ENCODE results near the gene PTPN12.

DNA sequence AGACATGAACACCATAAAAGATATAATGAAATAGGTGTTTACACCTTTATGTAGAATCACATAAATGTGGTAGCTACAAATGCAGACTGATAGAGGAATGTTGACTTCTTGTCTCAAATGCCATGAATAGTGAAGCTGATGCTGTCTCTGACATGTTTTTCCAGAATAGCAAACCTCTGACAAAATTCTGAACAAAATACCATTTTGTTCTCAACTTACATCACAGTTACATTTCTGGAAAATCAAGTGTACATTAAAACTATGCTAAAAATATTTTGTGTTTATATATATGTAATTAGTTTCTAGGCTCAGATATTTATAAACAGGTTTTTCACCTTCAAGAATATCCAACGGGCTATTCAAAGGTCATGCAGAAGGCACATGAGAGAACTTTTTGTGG, 16.8 kb upstream of the PTPN12 start:
- no peak for TF ChIP-seq GATA2 (IDR thresholded peaks at IDR 0.05; ENCODE audit: low read depth, low read length)
- no peak for TF ChIP-seq GATA3 (IDR thresholded peaks at IDR 0.05; ENCODE audit: low read depth, low read length)

All from SH-SY5Y (cell line).